IPS-15b (cell line): ENCODE results near the gene MYH7B.

Experiments
- H3K27me3 ChIP-seq: one replicate; pipeline ENCODE4 v1.6.1; 2013; ENCODE audit warnings: low read length; ENCODE audit not compliant: control insufficient read depth, insufficient read depth
- H3K36me3 ChIP-seq: one replicate; pipeline ENCODE4 v1.6.1; 2013; ENCODE audit warnings: low read length; ENCODE audit not compliant: control insufficient read depth, insufficient read depth
- H3K4me1 ChIP-seq: one replicate; pipeline ENCODE4 v1.6.1; 2013; ENCODE audit warnings: mild to moderate bottlenecking, low read length; ENCODE audit not compliant: control insufficient read depth, insufficient read depth
- H3K4me3 ChIP-seq: one replicate; pipeline ENCODE4 v1.5.1; 2013; ENCODE audit warnings: low read depth, low read length
- H3K9ac ChIP-seq: one replicate; pipeline ENCODE4 v1.6.1; 2013; ENCODE audit warnings: low read depth, mild to moderate bottlenecking, low read length
- H3K9me3 ChIP-seq: one replicate; pipeline ENCODE4 v1.6.1; 2013; ENCODE audit warnings: mild to moderate bottlenecking, low read length; ENCODE audit not compliant: control insufficient read depth, insufficient read depth

The MYH7B gene

DNA sequence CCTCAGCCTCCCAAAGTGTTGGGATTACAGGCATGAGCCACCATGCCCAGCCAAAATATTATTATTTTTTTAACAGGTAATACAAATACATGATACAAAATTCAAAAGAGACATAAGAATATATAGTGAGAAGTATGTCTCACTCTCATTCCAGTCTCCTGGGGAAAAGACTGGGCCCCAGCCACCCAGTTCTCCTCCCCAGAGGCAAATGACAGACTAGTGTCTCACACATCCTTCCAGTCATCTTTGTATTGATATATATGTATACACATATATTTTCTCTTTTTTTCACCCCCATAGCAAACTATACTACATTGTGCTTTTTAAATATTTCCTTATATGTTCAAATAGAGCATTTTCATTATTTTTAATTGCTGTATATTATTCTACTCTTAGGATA is 8.3 kb upstream of the MYH7B start:
- Histone ChIP-seq H3K9me3 (no peaks in the 10 kb centered on the region), H3K27me3 (no peaks in the 10 kb centered on the region), H3K36me3 (peaks cover 7% of the 10 kb centered on the region)

DNA sequence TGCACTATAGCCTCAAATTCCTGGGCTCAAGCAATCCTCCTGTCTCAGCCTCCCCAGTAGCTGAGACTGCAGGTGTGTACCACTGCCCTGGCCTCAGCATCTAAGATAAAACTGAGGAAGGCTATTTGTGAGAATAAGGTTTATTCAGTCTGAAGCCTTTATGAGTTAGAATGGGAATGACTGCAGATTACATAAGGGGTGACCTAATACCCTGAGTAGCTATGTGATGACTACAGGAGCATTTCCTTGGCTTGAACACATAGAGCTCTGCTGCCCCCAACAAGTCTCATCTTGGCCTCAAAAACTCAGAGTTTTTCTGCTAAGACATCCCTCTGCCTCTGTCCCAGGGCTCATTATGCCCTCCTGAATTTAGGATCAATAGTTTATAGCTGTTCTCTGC is 7.6 kb upstream of the MYH7B start:
- H3K27me3 ChIP-seq: no peaks in the 10 kb centered on the region
- H3K4me1 ChIP-seq: no peaks in the 10 kb centered on the region
- H3K9me3 ChIP-seq: no peaks in the 10 kb centered on the region
- H3K36me3 ChIP-seq: peaks cover 4% of the 10 kb centered on the region
- no peak overlapping the region for H3K9ac ChIP-seq
- H3K4me3 ChIP-seq: no peak overlapping the region

More for the DNA sequence above, 8.3 kb upstream of the MYH7B start:
- H3K9ac ChIP-seq: no peak overlapping the region
- no peaks in the 10 kb centered on the region for H3K4me1 ChIP-seq
- H3K4me3 ChIP-seq: no peak overlapping the region

DNA sequence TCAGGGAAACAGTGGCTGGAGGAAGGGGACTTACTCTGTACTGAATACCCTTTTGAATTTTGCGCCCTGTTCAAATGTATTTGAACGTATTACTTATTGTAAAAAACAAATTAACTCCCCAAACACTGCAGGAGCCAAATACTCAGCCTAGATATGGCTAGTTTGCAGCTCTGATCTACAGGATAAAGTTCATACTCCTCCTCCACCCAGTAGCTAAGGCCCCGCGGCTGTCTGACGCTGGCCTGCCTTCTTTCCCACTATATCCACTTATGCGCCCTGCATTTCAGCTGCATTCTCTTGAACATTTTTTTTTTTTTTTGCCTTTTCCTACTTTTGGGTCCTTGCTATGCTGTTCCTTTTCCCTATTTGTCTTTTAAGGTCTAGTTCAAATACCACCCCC is 6.5 kb upstream of the MYH7B start:
- Histone ChIP-seq H3K9ac (no peak overlapping the region), H3K9me3 (no peaks in the 10 kb centered on the region), H3K27me3 (no peaks in the 10 kb centered on the region), H3K4me3 (no peak overlapping the region), H3K4me1 (no peaks in the 10 kb centered on the region), H3K36me3 (peaks cover 4% of the 10 kb centered on the region)

DNA sequence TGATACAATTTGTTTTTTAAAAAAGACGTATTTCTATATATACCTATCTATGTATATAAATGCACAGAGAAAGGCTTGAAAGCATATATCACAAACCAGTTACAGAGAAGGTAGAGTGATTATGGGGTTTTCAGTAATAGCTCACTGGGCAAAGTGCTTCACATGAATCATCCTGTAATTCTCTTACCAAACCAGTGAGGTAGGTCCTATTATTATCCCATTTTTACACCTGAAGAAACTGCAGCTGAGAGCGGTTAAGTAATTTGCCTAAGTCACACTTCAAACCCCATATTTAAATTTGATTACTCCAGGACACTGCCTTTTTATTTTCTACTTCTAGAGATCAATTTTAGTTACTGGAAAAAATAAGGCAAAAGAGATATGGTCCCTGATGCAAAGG is 4.4 kb upstream of the MYH7B start:
- peaks cover 7% of the 10 kb centered on the region for H3K4me1 ChIP-seq
- H3K4me3 ChIP-seq: no peak overlapping the region
- H3K36me3 ChIP-seq: no peaks in the 10 kb centered on the region
- no peaks in the 10 kb centered on the region for H3K27me3 ChIP-seq
- H3K9ac ChIP-seq: no peak overlapping the region
- no peaks in the 10 kb centered on the region for H3K9me3 ChIP-seq

DNA sequence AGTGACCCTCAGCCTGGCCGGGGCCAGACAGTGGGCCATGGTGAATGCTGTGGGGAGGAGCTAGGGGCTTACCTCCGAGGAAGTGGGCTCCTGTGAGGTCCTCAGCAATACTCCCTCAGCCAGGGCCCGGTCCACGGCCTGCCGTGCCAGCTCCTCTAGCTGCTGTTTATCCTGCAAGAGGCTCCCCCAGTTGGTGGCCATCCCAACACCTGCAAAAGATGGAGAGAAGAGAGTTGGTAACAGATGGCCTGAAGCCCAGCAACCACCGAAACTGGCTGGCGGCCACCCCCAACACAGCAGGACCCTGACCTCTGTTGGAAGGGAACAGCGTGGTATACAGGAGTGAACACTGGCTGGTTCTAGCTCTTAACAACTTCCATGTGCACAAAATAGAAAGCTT is 4.0 kb upstream of the MYH7B start:
- no peak overlapping the region for H3K4me3 ChIP-seq

DNA sequence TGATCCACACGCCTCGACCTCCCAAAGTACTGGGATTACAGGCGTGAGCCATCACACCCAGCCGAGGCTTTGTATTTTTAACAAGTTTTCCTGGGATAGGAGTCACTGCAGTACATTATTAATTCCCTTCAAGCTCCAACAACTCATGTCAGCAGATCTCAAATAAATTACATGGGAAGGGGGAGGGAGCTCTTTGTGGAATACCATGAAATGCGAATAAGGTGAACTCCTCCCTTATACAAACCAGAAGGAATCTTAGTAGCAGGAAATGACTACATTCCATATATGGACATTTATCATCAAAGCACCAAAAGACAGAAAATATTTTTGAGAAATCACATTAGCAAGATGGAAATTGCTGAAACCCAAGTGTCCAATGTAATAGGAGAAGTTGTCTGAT is 3.0 kb upstream of the MYH7B start:
- Histone ChIP-seq H3K9me3 (no peaks in the 10 kb centered on the region), H3K9ac (no peak overlapping the region), H3K36me3 (no peaks in the 10 kb centered on the region), H3K4me1 (peaks cover 16% of the 10 kb centered on the region), H3K4me3 (no peak overlapping the region), H3K27me3 (no peaks in the 10 kb centered on the region)

More for the DNA sequence above, 4.0 kb upstream of the MYH7B start:
- H3K9ac ChIP-seq: no peak overlapping the region
- peaks cover 11% of the 10 kb centered on the region for H3K4me1 ChIP-seq
- H3K36me3 ChIP-seq: no peaks in the 10 kb centered on the region
- H3K9me3 ChIP-seq: no peaks in the 10 kb centered on the region
- H3K27me3 ChIP-seq: no peaks in the 10 kb centered on the region

DNA sequence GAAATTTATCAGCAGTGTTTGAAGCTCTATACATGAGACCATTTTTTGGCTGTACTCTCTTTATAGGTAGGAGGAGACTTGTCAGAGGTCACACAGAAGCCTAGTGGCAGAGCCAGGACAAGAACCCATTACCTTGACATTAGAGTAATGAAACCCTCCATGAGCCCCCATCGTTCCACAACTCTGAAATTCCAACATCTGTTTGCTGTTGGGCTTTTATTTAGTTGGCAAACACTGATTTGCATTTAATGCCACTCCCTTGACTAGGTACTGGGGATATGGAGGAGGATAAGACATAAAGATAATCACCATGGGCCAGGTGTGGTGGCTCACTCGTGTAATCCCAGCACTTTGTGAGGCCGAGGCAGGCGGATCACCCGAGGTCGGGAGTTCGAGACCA is 1.7 kb upstream of the MYH7B start:
- H3K27me3 ChIP-seq: no peaks in the 10 kb centered on the region
- H3K36me3 ChIP-seq: no peaks in the 10 kb centered on the region
- H3K4me3 ChIP-seq: no peak overlapping the region
- peaks cover 16% of the 10 kb centered on the region for H3K4me1 ChIP-seq
- H3K9me3 ChIP-seq: no peaks in the 10 kb centered on the region
- no peak overlapping the region for H3K9ac ChIP-seq

DNA sequence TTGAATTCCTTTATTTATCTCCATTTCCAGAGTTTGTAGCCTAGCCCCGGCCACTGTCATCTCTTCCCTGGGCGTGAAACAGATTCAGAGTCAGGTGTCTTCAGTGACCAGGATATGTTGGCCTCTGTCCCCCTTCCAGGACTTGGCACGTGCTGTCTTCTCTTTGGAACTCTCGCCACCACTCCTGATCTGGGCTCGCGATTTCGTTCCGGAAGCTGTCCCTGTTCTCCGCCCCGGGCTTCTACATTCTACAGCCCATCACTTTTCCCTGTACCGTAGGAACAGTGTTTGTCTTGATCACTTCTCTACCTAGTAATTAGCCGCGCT is 801 bp upstream of the MYH7B start:
- H3K9me3 ChIP-seq: no peaks in the 10 kb centered on the region
- no peaks in the 10 kb centered on the region for H3K36me3 ChIP-seq

DNA sequence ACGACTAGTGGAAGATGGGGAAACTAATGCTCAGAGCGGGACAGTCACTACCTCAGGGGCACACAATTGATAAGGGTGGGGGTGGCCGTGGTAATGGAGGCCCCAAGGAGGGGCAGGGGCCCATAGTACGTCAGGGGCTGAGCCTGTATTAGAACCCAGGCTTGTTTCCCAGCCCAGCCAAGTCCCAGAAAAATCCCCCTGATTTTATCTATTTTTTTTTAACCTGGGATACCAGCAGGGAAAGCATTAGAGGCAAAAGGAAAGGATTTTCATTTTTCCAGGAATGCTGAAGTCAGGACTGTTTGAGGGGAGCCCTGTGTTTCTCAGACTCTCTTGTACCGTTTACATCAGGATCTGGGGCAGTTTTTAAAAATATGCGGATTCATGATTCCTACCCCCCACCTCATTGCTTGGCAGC is 382 bp downstream of the MYH7B start:
- Histone ChIP-seq H3K4me3 (peak overlapping the region; percentile 93), H3K9ac (peak overlapping the region; percentile 58), H3K36me3 (no peaks in the 10 kb centered on the region)

More for the DNA sequence above, 801 bp upstream of the MYH7B start:
- peaks cover 16% of the 10 kb centered on the region for H3K4me1 ChIP-seq
- H3K4me3 ChIP-seq: peak overlapping the region; percentile 93
- H3K27me3 ChIP-seq: no peaks in the 10 kb centered on the region
- H3K9ac ChIP-seq: peak overlapping the region; percentile 93

DNA sequence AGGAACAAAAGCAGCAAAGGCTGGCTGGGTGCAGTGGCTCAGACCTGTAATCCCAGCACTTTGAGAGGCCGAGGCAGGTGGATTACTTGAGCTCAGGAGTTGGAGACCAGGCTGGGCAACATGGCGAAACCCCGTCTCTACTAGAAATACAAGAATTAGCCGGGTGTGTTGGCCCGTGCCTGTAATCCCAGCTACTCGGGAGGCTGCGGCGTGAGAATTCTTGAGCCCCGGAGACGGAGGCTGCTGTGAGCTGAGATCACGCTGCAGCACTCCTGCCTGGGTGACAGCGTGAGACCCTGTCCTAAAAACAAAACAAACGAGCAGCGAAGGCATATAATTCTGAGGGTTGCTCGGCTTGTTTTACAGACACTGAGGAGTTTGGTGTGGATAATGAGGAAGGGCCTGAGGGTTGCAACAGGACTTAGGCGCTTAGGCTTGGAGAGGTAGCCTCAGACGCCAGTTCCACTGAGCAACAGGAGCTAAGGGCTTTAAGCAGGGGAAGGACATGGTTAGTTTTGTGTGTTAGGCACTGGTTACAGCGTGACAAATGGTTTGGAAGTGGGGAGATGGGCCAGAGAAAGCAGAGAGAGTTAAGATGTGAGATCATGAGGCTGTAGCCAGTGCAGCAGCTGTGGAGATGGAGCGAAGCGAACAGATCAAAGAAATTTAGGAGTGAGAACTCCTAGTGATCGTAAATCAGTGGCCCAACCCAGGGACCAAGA is 1.2 kb downstream of the MYH7B start:
- Histone ChIP-seq H3K36me3 (no peaks in the 10 kb centered on the region), H3K9ac (no peak overlapping the region)

More for the DNA sequence above, 382 bp downstream of the MYH7B start:
- Histone ChIP-seq H3K9me3 (no peaks in the 10 kb centered on the region), H3K4me1 (peaks cover 16% of the 10 kb centered on the region), H3K27me3 (no peaks in the 10 kb centered on the region)

DNA sequence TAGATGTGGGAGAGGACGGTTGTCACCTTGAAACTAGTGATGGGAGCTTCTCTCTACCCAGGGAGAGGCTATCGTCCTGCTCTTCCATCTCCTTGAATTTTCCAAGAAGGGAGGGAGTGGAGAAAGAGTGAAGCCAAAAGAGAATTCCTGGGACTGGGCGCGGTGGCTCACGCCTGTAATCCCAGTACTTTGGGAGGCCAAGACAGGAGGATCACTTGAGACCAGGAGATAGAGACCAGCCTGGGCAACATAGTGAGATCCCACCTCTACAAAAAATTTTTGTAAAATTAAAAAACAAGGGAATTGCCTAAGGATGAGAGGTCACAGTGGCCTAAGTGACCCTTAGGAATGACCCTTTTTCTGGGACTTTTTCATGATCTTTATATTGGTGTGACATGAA is 8.8 kb downstream of the MYH7B start:
- Histone ChIP-seq H3K27me3 (no peaks in the 10 kb centered on the region), H3K36me3 (no peaks in the 10 kb centered on the region), H3K9ac (no peak overlapping the region), H3K4me1 (no peaks in the 10 kb centered on the region), H3K4me3 (no peak overlapping the region), H3K9me3 (no peaks in the 10 kb centered on the region)

More for the DNA sequence above, 1.2 kb downstream of the MYH7B start:
- peaks cover 16% of the 10 kb centered on the region for H3K4me1 ChIP-seq
- no peaks in the 10 kb centered on the region for H3K9me3 ChIP-seq
- H3K4me3 ChIP-seq: no peak overlapping the region
- no peaks in the 10 kb centered on the region for H3K27me3 ChIP-seq

DNA sequence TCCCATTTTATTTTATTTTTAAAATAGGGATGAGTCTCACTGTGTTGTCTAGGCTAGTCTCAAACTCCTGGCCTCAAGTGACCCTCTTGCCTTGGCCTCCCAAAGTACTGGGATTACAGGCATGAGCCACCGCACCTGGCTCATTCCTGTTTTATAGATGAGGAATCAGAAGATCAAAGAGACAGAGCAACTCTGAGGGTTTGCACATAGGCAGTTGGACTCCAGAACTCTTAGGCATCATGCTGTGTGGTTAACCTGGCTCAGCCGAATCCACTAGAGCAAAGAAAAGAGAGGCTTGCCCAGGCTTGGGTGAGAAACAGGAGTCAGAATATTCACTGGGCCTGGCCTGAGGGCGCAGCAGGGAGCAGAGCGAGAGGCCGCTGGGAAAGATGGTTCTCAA is 9.4 kb downstream of the MYH7B start:
- H3K9me3 ChIP-seq: no peaks in the 10 kb centered on the region
- H3K9ac ChIP-seq: no peak overlapping the region
- H3K4me1 ChIP-seq: no peaks in the 10 kb centered on the region
- H3K27me3 ChIP-seq: no peaks in the 10 kb centered on the region
- no peak overlapping the region for H3K4me3 ChIP-seq
- no peaks in the 10 kb centered on the region for H3K36me3 ChIP-seq
